Caco-2 (cell line): Measurements from ENCODE around the gene INPP4B. TPM values are rescaled to one million over a fixed set of nuclear protein-coding genes. Genes with fewer than 3 reads are reported as not detected.

ENCODE experiments used
- BruUV-seq: library from RNA; stranded (reverse); fragments of 400-500 nt; replicated peaks from 2 replicates; lab custom pipeline; 2021; lab: Mats Ljungman, UMichigan
- CTCF ChIA-PET: fragments of 300-600 bp; sonication (Branson Sonifier 250); formaldehyde crosslinking; loops from one replicate; lab custom pipeline; 2022; ENCODE audit warnings: antibody characterized with exemption; lab: Charles Lee
- POLR2A ChIA-PET: fragments of 300-600 bp; sonication (Branson Sonifier 250); formaldehyde crosslinking; loops from one replicate; lab custom pipeline; 2022; ENCODE audit warnings: antibody characterized with exemption; lab: Charles Lee
- DNase-seq, 2 experiments: peaks; one replicate each; pipeline versions ENCODE4 v3.0.0 to v3.0.0-alpha.2; 2020 to 2022
- H3K27me3 ChIP-seq: replicated peaks from 2 replicates; pipeline ENCODE4 v1.6.0; 2011; ENCODE audit warnings: low read length; ENCODE audit not compliant: control insufficient read depth, insufficient read depth
- H3K36me3 ChIP-seq: 2 replicates; pipeline ENCODE4 v1.5.1; 2011; ENCODE audit warnings: low read length; ENCODE audit not compliant: control insufficient read depth, insufficient read depth
- H3K4me1 ChIP-seq: fragments of 250-450 bp; sonication (Bioruptor Pico); 2 replicates; pipeline ENCODE4 v1.5.1; 2020; ENCODE audit warnings: mild to moderate bottlenecking
- H3K4me3 ChIP-seq: 2 replicates; pipeline ENCODE4 v1.5.1; 2011; ENCODE audit warnings: low read depth, mild to moderate bottlenecking, control low read depth, low read length
- H3K9me3 ChIP-seq: fragments of 250-450 bp; sonication (Bioruptor Pico); 2 replicates; pipeline ENCODE4 v1.5.1; 2020; ENCODE audit warnings: mild to moderate bottlenecking, moderate library complexity
- H3K27ac Mint-ChIP-seq: one replicate; pipeline ENCODE4 v1.8.0; 2022; ENCODE audit warnings: mixed read lengths; ENCODE audit not compliant: unreplicated experiment
- H3K27me3 Mint-ChIP-seq: one replicate; pipeline ENCODE4 v1.8.0; 2022; ENCODE audit warnings: mixed read lengths; ENCODE audit not compliant: insufficient read depth, unreplicated experiment
- H3K36me3 Mint-ChIP-seq: one replicate; pipeline ENCODE4 v1.8.0; 2022; ENCODE audit warnings: mild to moderate bottlenecking, mixed read lengths; ENCODE audit not compliant: insufficient read depth, unreplicated experiment
- H3K4me1 Mint-ChIP-seq: one replicate; pipeline ENCODE4 v1.8.0; 2022; ENCODE audit warnings: low read depth, mixed read lengths; ENCODE audit not compliant: unreplicated experiment
- H3K4me3 Mint-ChIP-seq: one replicate; pipeline ENCODE4 v1.8.0; 2022; ENCODE audit warnings: mild to moderate bottlenecking, moderate library complexity, mixed read lengths; ENCODE audit not compliant: unreplicated experiment
- H3K9me3 Mint-ChIP-seq: one replicate; pipeline ENCODE4 v1.8.0; 2022; ENCODE audit warnings: mixed read lengths; ENCODE audit not compliant: unreplicated experiment
- intact Hi-C: fragments of 100-400 bp; cut with micrococcal nuclease; formaldehyde crosslinking; loops from one replicate; pipeline ENCODE4 v1.10.0; 2022; ENCODE audit not compliant: unreplicated experiment
- total RNA-seq: library from RNA; stranded (reverse); gene quantifications from 2 replicates; pipeline ENCODE4 v1.2.3, GENCODE V29; 2022
- TF ChIP-seq, protein P1 (sequence below), 2 experiments: fragments of 200-600 bp in 1 of 2; IDR thresholded peaks; 1 replicate in 1 of 2; 2 replicates in 1 of 2; pipeline versions ENCODE4 v1.5.1 to v1.8.0; 2011 to 2022; ENCODE audit warnings: antibody characterized with exemption in 1 of 2, control low read depth in 1 of 2, inconsistent platforms in 1 of 2, low read depth in 1 of 2, low read length in 1 of 2, mild to moderate bottlenecking in 1 of 2, moderate library complexity in 1 of 2; ENCODE audit not compliant: insufficient read depth in 1 of 2, severe bottlenecking in 1 of 2, unreplicated experiment in 1 of 2

The INPP4B gene
- total RNA-seq, 1 experiment from 2014 or later: 10.3 TPM

DNA sequence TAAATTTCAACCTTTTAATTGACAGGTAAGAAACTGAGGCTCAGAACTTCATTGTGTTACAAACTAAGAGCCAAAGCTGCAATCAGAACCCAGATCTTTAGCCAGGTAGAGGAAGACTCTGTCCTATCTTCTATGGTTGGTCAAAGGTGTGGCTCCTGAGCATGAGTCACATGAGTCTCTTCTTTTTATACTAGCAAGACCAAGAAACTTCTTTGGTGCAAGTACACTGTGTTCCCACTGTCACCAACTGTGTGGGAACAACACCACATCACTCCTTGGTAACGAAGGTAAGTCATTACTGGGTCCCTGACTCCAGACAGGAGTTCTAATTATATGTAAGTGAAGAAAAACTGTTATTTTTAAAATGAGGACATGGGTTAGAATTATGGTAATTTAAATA, 290.1 kb downstream of the INPP4B start:
- peaks cover 7% of the 10 kb centered on the region for H3K4me1 Mint-ChIP-seq

DNA sequence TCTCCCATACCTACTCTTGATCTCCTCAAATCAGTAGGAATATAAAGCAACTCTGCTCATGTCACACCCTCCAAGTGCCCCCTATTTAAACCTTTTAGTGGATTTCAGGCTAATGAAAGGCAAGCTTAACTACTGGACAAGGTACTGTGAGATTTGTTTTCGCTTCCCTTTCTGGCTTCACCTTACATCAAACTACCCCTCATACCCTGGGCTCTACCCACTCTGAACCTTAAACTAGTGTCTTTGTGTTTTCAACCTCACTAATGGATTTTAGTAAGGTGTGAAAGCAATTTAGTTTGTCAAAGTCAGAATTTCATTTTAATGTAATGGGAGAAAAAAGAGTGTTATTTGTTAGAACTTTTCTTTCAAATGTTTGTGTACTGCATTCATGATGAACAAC, 291.7 kb downstream of the INPP4B start:
- Histone ChIP-seq H3K27me3 (no peaks in the 10 kb centered on the region), H3K9me3 (no peaks in the 10 kb centered on the region), H3K4me3 (no peak overlapping the region), H3K4me1 (peaks cover 26% of the 10 kb centered on the region), H3K36me3 (no peaks in the 10 kb centered on the region; the same call in 1 of the 2 replicates)
- Mint-ChIP-seq H3K27me3 (no peaks in the 10 kb centered on the region), H3K27ac (no peak overlapping the region), H3K4me3 (no peak overlapping the region), H3K36me3 (no peaks in the 10 kb centered on the region), H3K4me1 (peaks cover 16% of the 10 kb centered on the region), H3K9me3 (no peaks in the 10 kb centered on the region)
- BruUV-seq: no TSS peak
- POLR2A ChIA-PET: no interaction called here
- no peak for DNase-seq
- CTCF ChIA-PET: no interaction called here
- intact Hi-C loops: no loop called here
- TF ChIP-seq, protein P1, sequence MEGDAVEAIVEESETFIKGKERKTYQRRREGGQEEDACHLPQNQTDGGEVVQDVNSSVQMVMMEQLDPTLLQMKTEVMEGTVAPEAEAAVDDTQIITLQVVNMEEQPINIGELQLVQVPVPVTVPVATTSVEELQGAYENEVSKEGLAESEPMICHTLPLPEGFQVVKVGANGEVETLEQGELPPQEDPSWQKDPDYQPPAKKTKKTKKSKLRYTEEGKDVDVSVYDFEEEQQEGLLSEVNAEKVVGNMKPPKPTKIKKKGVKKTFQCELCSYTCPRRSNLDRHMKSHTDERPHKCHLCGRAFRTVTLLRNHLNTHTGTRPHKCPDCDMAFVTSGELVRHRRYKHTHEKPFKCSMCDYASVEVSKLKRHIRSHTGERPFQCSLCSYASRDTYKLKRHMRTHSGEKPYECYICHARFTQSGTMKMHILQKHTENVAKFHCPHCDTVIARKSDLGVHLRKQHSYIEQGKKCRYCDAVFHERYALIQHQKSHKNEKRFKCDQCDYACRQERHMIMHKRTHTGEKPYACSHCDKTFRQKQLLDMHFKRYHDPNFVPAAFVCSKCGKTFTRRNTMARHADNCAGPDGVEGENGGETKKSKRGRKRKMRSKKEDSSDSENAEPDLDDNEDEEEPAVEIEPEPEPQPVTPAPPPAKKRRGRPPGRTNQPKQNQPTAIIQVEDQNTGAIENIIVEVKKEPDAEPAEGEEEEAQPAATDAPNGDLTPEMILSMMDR (IDR thresholded peaks at IDR 0.05; ENCODE audit: insufficient read depth in 1 of 2, low read depth in 1 of 2, low read length in 1 of 2, severe bottlenecking in 1 of 2, unreplicated experiment in 1 of 2): no peak

More for the DNA sequence above, 290.1 kb downstream of the INPP4B start:
- no TSS peak for BruUV-seq
- H3K27me3 ChIP-seq: no peaks in the 10 kb centered on the region
- ChIA-PET CTCF (no interaction called here), POLR2A (no interaction called here)
- H3K4me3 ChIP-seq: no peak overlapping the region
- no peak overlapping the region for H3K27ac Mint-ChIP-seq
- no peak for DNase-seq
- TF ChIP-seq, protein P1 (IDR thresholded peaks at IDR 0.05; ENCODE audit: insufficient read depth in 1 of 2, low read depth in 1 of 2, low read length in 1 of 2, severe bottlenecking in 1 of 2, unreplicated experiment in 1 of 2): no peak
- no peaks in the 10 kb centered on the region for H3K9me3 ChIP-seq
- no peaks in the 10 kb centered on the region for H3K36me3 Mint-ChIP-seq
- intact Hi-C loops: no loop called here
- no peaks in the 10 kb centered on the region for H3K9me3 Mint-ChIP-seq
- H3K4me1 ChIP-seq: peaks cover 17% of the 10 kb centered on the region
- no peaks in the 10 kb centered on the region for H3K27me3 Mint-ChIP-seq
- H3K36me3 ChIP-seq: no peaks in the 10 kb centered on the region; the same call in 1 of the 2 replicates
- H3K4me3 Mint-ChIP-seq: no peak overlapping the region

DNA sequence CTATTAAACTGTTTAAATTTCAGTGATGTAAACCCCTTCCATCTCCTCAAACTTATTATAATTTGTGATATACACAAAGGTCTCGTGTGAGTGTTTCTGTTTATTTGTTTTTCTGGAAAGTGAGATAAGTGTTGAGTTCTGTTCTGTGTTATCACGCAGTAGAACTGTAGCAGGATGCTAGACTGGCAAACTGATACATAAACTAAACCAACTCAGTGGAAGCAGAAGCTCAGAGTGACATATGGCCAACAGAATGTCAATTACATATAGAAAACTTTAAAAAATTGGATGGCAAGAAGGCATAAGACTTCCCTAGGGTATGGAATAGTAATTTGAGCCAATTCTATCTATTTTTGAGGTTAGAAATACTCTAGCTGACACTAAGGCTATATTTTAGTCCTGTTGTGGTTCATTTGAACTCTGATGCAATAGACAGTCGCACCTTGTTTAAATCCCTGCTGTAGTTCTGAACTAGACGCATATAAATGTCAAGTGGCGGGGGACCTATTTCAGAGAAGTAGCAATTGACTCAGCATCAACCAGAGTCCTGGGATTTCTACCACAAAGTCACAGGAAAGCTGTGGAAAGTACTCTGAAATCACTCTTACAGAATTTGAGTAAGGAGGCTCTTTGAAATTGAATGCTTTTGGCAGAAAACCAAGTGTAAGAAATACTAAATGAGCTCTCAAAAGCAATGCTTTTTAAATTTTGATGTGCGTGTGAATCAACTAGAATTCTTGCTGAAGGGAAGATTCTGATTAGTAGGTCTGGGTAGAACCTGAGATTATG, 294.4 kb downstream of the INPP4B start:
- peaks cover 16% of the 10 kb centered on the region for H3K4me1 Mint-ChIP-seq
- intact Hi-C loops: no loop called here
- no TSS peak for BruUV-seq
- H3K36me3 ChIP-seq: no peaks in the 10 kb centered on the region
- POLR2A ChIA-PET: no interaction called here
- DNase-seq: no peak
- no peaks in the 10 kb centered on the region for H3K27me3 Mint-ChIP-seq
- H3K36me3 Mint-ChIP-seq: no peaks in the 10 kb centered on the region
- no peak overlapping the region for H3K4me3 ChIP-seq
- TF ChIP-seq, protein P1 (IDR thresholded peaks at IDR 0.05; ENCODE audit: insufficient read depth in 1 of 2, low read depth in 1 of 2, low read length in 1 of 2, severe bottlenecking in 1 of 2, unreplicated experiment in 1 of 2): no peak
- H3K4me3 Mint-ChIP-seq: no peak overlapping the region
- H3K4me1 ChIP-seq: peaks cover 24% of the 10 kb centered on the region
- H3K9me3 Mint-ChIP-seq: no peaks in the 10 kb centered on the region
- no peak overlapping the region for H3K27ac Mint-ChIP-seq
- H3K27me3 ChIP-seq: no peaks in the 10 kb centered on the region
- CTCF ChIA-PET: no interaction called here
- H3K9me3 ChIP-seq: no peaks in the 10 kb centered on the region
